Lung (tissue), 12 donors: ENCODE measurements around the gene RSPH6A. TPM values are rescaled to one million over a fixed set of nuclear protein-coding genes. Genes with fewer than 3 reads are reported as not detected.

ENCODE experiments used
- ATAC-seq: fragments of 200-7000 bp; cut with Tn5 transposase; one replicate; pipeline ENCODE4 v1.9.1; 2020; ENCODE audit warnings: moderate number of reproducible peaks; ENCODE audit not compliant: insufficient read depth, low FRiP score
- DNase-seq, 3 donors: peaks; one replicate each; pipeline ENCODE4 v3.0.0-alpha.2; 2013 to 2017
- H3K27ac ChIP-seq, 2 donors: one replicate each; pipeline ENCODE4 v1.5.1; 2013; ENCODE audit warnings: mild to moderate bottlenecking in 2 of 2, moderate library complexity in 2 of 2, control low read depth in 1 of 2, inconsistent platforms in 1 of 2, low read depth in 1 of 2, low read length in 1 of 2
- H3K27me3 ChIP-seq, 3 donors: one replicate each; pipeline ENCODE4 v1.5.1; 2013; ENCODE audit warnings: low read length in 2 of 3; ENCODE audit not compliant: control insufficient read depth in 3 of 3, insufficient read depth in 3 of 3
- H3K36me3 ChIP-seq, 4 donors: one replicate each; pipeline ENCODE4 v1.5.1; 2013; ENCODE audit warnings: low read length in 4 of 4, mild to moderate bottlenecking in 1 of 4, moderate library complexity in 1 of 4; ENCODE audit not compliant: control insufficient read depth in 4 of 4, insufficient read depth in 4 of 4
- H3K4me1 ChIP-seq, 5 donors: one replicate each; pipeline ENCODE4 v1.5.1; 2013; ENCODE audit warnings: low read length in 5 of 5, mild to moderate bottlenecking in 2 of 5, moderate library complexity in 1 of 5; ENCODE audit not compliant: control insufficient read depth in 5 of 5, insufficient read depth in 5 of 5
- H3K4me3 ChIP-seq: one replicate; pipeline ENCODE4 v1.5.1; 2013; ENCODE audit warnings: mild to moderate bottlenecking, control low read depth, moderate library complexity
- H3K9ac ChIP-seq, 2 donors: one replicate each; pipeline ENCODE4 v1.5.1; 2013; ENCODE audit warnings: low read length in 2 of 2, control low read depth in 1 of 2; ENCODE audit not compliant: insufficient read depth in 1 of 2
- H3K9me3 ChIP-seq, 4 donors: one replicate each; pipeline ENCODE4 v1.5.1; 2013; ENCODE audit warnings: low read length in 3 of 4, mild to moderate bottlenecking in 1 of 4, moderate library complexity in 1 of 4; ENCODE audit not compliant: control insufficient read depth in 4 of 4, insufficient read depth in 3 of 4
- WGBS, 2 donors: extraction: QIAGEN DNeasy Blood & Tissue Kit; methylation state at CpG; one replicate each; pipeline ENCODE4 v1.1.7; 2013; 5-methylcytosine and 5-hydroxymethylcytosine counted together
- polyA plus RNA-seq, 2 donors: library from polyadenylated mRNA; stranded (reverse); fragments of 200-250 nt; gene quantifications; one replicate each; pipeline ENCODE4 v1.2.1, GENCODE V29; 2013
- total RNA-seq, 2 donors: library from RNA; depleted of rRNA in 1 of 2; stranded (reverse); fragments of >200 nt in 1 of 2; gene quantifications; one replicate each; pipeline ENCODE4 v1.2.1, GENCODE V29; 2014 to 2021
- TF ChIP-seq, protein P1 (sequence below): IDR thresholded peaks from 2 replicates; pipeline ENCODE4 v1.5.1; 2012; ENCODE audit warnings: mild to moderate bottlenecking; ENCODE audit errors: control extremely low read depth, extremely low read depth
- donor health status: control.
- donor health status: control.
- donor health status: Bipolar disorder and iron deficiency.
- donor health status: healthy.
- donor health status: DM: yes; HTN: yes; CAD: no.

RSPH6A gene
- total and polyA plus RNA-seq, 4 donors = 0.06 to 0.34 TPM; not detected in 2

GRCh38 chr19:45834970-45835369 lies 19.9 kb upstream of the RSPH6A start:
- Histone ChIP-seq H3K9me3 (peaks cover 0 to 5% (median 0%) of the 10 kb centered on the region in 4 donors), H3K4me3 (no peak overlapping the region), H3K4me1 (no peaks in the 10 kb centered on the region), H3K27ac (no peak overlapping the region), H3K9ac (no peak overlapping the region), H3K36me3 (peaks cover 40 to 59% (median 41%) of the 10 kb centered on the region in 4 donors), H3K27me3 (no peaks in the 10 kb centered on the region)
- TF ChIP-seq, protein P1, sequence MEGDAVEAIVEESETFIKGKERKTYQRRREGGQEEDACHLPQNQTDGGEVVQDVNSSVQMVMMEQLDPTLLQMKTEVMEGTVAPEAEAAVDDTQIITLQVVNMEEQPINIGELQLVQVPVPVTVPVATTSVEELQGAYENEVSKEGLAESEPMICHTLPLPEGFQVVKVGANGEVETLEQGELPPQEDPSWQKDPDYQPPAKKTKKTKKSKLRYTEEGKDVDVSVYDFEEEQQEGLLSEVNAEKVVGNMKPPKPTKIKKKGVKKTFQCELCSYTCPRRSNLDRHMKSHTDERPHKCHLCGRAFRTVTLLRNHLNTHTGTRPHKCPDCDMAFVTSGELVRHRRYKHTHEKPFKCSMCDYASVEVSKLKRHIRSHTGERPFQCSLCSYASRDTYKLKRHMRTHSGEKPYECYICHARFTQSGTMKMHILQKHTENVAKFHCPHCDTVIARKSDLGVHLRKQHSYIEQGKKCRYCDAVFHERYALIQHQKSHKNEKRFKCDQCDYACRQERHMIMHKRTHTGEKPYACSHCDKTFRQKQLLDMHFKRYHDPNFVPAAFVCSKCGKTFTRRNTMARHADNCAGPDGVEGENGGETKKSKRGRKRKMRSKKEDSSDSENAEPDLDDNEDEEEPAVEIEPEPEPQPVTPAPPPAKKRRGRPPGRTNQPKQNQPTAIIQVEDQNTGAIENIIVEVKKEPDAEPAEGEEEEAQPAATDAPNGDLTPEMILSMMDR = no peak
- DNase-seq (no peak), ATAC-seq (no peak)
- WGBS, 2 donors = 67 to 86% methylated on average over 7 of the region's 7 CpGs

GRCh38 chr19:45828945-45829344 lies 13.8 kb upstream of the RSPH6A start:
- 96% methylated on average over 16 of the region's 16 CpGs for WGBS, 2 donors
- TF ChIP-seq, protein P1 = no peak
- H3K27ac ChIP-seq = no peak overlapping the region
- H3K36me3 ChIP-seq = peaks cover 28 to 71% (median 46%) of the 10 kb centered on the region in 4 donors
- no peak overlapping the region for H3K4me3 ChIP-seq
- DNase-seq = no peak
- no peaks in the 10 kb centered on the region for H3K4me1 ChIP-seq
- no peak overlapping the region for H3K9ac ChIP-seq
- no peak for ATAC-seq
- H3K9me3 ChIP-seq = no peaks in the 10 kb centered on the region
- H3K27me3 ChIP-seq = no peaks in the 10 kb centered on the region

DNA sequence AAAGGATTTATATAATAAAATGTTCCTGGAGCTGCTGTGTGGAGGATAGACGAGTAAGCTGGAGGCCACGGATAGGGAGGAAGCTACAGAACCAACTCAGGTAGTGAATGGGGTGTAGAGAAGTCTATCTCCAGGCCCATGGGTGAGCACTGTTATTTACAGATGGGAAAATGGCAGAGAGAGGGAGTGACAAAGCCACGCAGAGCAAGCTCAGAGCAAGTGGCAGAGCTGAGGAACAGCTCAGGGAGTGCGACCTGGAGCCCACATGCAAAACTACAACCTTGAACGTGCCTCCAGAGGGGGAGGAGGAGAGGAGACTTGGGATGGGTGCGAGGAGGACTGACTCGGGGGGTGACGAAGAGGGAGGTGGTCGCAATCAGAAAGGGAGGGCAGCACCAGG lies 13.4 kb upstream of the RSPH6A start:
- Histone ChIP-seq H3K27ac (no peak overlapping the region), H3K9me3 (no peaks in the 10 kb centered on the region), H3K9ac (no peak overlapping the region), H3K27me3 (no peaks in the 10 kb centered on the region), H3K4me3 (no peak overlapping the region), H3K36me3 (peaks cover 28 to 75% (median 47%) of the 10 kb centered on the region in 4 donors), H3K4me1 (no peaks in the 10 kb centered on the region)
- TF ChIP-seq, protein P1 = no peak
- WGBS, 2 donors = 92 to 94% methylated on average over 9 of the region's 9 CpGs
- DNase-seq (no peak), ATAC-seq (no peak)

GRCh38 chr19:45827459-45828093 lies 12.5 kb upstream of the RSPH6A start:
- 94 to 95% methylated on average over 16 of the region's 16 CpGs for WGBS, 2 donors
- ATAC-seq = no peak
- Histone ChIP-seq H3K9ac (no peak overlapping the region), H3K36me3 (peaks cover 28 to 84% (median 53%) of the 10 kb centered on the region in 4 donors), H3K27me3 (no peaks in the 10 kb centered on the region), H3K4me3 (no peak overlapping the region), H3K9me3 (no peaks in the 10 kb centered on the region), H3K4me1 (no peaks in the 10 kb centered on the region), H3K27ac (no peak overlapping the region)
- TF ChIP-seq, protein P1 = no peak
- no peak for DNase-seq
